Stimulated activated CD8-positive, alpha-beta memory T cell treated with anti-CD3 and anti-CD28 coated beads, Interleukin-12 subunit alpha, Interleukin-12 subunit beta, amount 100 ng/mL, for 1 hour (primary cell): ENCODE results near the gene ERMARD.

Experiments used
- DNase-seq: peaks from one replicate; pipeline ENCODE4 v3.0.0-alpha.2; 2020; ENCODE audit warnings: low read depth

The ERMARD gene

GRCh38 chr6:169825558-169826225, 74.3 kb downstream of the ERMARD start:
- DNase-seq, result no peak

DNA sequence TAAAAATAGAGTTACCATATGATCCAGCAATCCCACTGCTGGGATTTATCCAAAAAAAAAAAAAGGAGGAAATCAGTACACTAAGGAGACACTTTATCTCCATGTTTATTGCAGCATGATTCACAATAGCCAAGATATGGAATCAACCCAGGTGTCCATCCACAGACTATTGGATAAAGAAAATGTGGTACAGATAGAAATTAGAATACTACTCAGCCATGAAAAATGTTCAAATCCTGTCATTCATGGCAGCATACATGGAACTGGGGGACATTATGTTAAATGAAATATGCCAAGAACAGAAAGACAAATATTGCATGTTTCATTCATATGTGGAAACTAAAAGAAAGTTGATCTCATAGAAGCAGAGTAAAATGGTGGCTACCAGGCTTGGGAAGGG, 75.3 kb downstream of the ERMARD start:
- no peak for DNase-seq

DNA sequence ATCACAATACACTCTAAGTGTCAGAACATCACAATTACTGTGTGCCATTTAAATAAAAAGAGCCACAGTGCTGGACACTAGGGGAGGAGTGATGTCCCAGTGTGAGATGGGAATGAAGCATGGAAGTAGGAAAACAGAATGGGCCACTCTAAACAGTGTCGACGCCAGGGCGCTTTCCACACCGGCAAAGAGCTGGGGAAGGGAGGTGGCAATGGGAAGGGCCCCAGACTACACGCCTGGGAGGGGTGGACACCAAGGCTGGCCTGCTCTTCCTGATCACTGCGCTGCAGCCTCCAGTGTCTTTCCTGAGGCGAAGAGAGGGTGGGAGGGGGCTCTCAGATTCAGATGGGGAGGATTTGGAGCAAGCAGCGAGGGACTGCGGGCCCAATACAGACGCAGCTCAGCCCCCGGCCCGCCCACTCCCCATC, 75.9 kb downstream of the ERMARD start:
- no peak for DNase-seq

GRCh38 chr6:169828176-169828575, 76.8 kb downstream of the ERMARD start:
- DNase-seq, result no peak

GRCh38 chr6:169829786-169830185, 78.4 kb downstream of the ERMARD start:
- no peak for DNase-seq

- DNase-seq, result no peak
These were observed 79.5 kb downstream of the ERMARD start for GRCh38 chr6:169830876-169831275.
